Trophoblast cell (in vitro differentiated cells and primary cell): ENCODE results near the gene FERMT2. TPM values are rescaled to one million over a fixed set of nuclear protein-coding genes. Genes with fewer than 3 reads are reported as not detected.

Source experiments
- DNase-seq, 2 donors: peaks; one replicate each; pipeline ENCODE4 v3.0.0-alpha.2; 2016
- H2AFZ ChIP-seq: 2 replicates; pipeline ENCODE4 v1.6.1; 2013; ENCODE audit warnings: low read length, moderate library complexity, mild to moderate bottlenecking; ENCODE audit not compliant: insufficient read depth, poor library complexity
- H2AK5ac ChIP-seq: 2 replicates; pipeline ENCODE4 v1.6.1; 2013; ENCODE audit warnings: mild to moderate bottlenecking, low read length
- H2BK120ac ChIP-seq: 2 replicates; pipeline ENCODE4 v1.6.1; 2013; ENCODE audit warnings: low read length, mild to moderate bottlenecking, moderate library complexity; ENCODE audit not compliant: insufficient read depth, poor library complexity
- H2BK12ac ChIP-seq: 2 replicates; pipeline ENCODE4 v1.6.1; 2013; ENCODE audit warnings: mild to moderate bottlenecking, low read length, moderate library complexity
- H2BK5ac ChIP-seq: 2 replicates; pipeline ENCODE4 v1.6.1; 2013; ENCODE audit warnings: low read length, low read depth, moderate library complexity, mild to moderate bottlenecking; ENCODE audit not compliant: poor library complexity
- H3K14ac ChIP-seq: 2 replicates; pipeline ENCODE4 v1.6.1; 2013; ENCODE audit warnings: mild to moderate bottlenecking, low read length
- H3K18ac ChIP-seq: 2 replicates; pipeline ENCODE4 v1.6.1; 2013; ENCODE audit warnings: mild to moderate bottlenecking, low read length
- H3K23ac ChIP-seq: 2 replicates; pipeline ENCODE4 v1.6.1; 2013; ENCODE audit warnings: low read length
- H3K27ac ChIP-seq: 2 replicates; pipeline ENCODE4 v1.5.1; 2013; ENCODE audit warnings: low read depth, mild to moderate bottlenecking, inconsistent platforms, low read length, moderate library complexity
- H3K27me3 ChIP-seq: 2 replicates; pipeline ENCODE4 v1.6.1; 2013; ENCODE audit warnings: inconsistent platforms, mild to moderate bottlenecking, low read length, moderate library complexity; ENCODE audit not compliant: insufficient read depth
- H3K36me3 ChIP-seq, 2 experiments: 1 replicate in 1 of 2; 2 replicates in 1 of 2; pipeline ENCODE4 v1.6.1; 2013; ENCODE audit warnings: low read length in 2 of 2, mild to moderate bottlenecking in 2 of 2, moderate library complexity in 1 of 2; ENCODE audit not compliant: insufficient read depth in 2 of 2, control insufficient read depth in 1 of 2
- H3K4ac ChIP-seq: 2 replicates; pipeline ENCODE4 v1.6.1; 2013; ENCODE audit warnings: low read depth, mild to moderate bottlenecking, low read length, moderate library complexity
- H3K4me1 ChIP-seq, 2 experiments: 1 replicate in 1 of 2; 2 replicates in 1 of 2; pipeline ENCODE4 v1.6.1; 2013; ENCODE audit warnings: low read length in 2 of 2, mild to moderate bottlenecking in 2 of 2, moderate library complexity in 1 of 2; ENCODE audit not compliant: insufficient read depth in 2 of 2, control insufficient read depth in 1 of 2
- H3K4me2 ChIP-seq: 2 replicates; pipeline ENCODE4 v1.6.1; 2013; ENCODE audit warnings: inconsistent platforms, mild to moderate bottlenecking, low read length, moderate library complexity
- H3K4me3 ChIP-seq: 2 replicates; pipeline ENCODE4 v1.5.1; 2013; ENCODE audit warnings: mild to moderate bottlenecking, low read depth, low read length, inconsistent platforms
- H3K79me1 ChIP-seq: one replicate; pipeline ENCODE4 v1.6.1; 2013; ENCODE audit warnings: low read length
- H3K79me2 ChIP-seq: 2 replicates; pipeline ENCODE4 v1.6.1; 2013; ENCODE audit warnings: low read length, mild to moderate bottlenecking; ENCODE audit not compliant: control insufficient read depth, insufficient read depth, poor library complexity
- H3K9ac ChIP-seq: 2 replicates; pipeline ENCODE4 v1.6.1; 2013; ENCODE audit warnings: mild to moderate bottlenecking, low read length
- H3K9me3 ChIP-seq: 2 replicates; pipeline ENCODE4 v1.6.1; 2013; ENCODE audit warnings: low read depth, mild to moderate bottlenecking, control low read depth, inconsistent platforms, low read length; ENCODE audit not compliant: insufficient read depth
- H4K12ac ChIP-seq: 2 replicates; pipeline ENCODE4 v1.6.1; 2013; ENCODE audit warnings: low read depth, mild to moderate bottlenecking, low read length, moderate library complexity
- H4K8ac ChIP-seq: 2 replicates; pipeline ENCODE4 v1.6.1; 2013; ENCODE audit warnings: low read depth, mild to moderate bottlenecking, low read length, moderate library complexity
- H4K91ac ChIP-seq: one replicate; pipeline ENCODE4 v1.6.1; 2013; ENCODE audit warnings: low read depth, mild to moderate bottlenecking, low read length, moderate library complexity
- WGBS: extraction: QIAGEN DNeasy Blood & Tissue Kit; methylation state at CpG from one replicate; pipeline ENCODE4 v1.1.7; 2013; ENCODE audit warnings: missing lambda C conversion rate; ENCODE audit not compliant: insufficient read length, insufficient coverage; ENCODE audit errors: extremely low coverage; 5-methylcytosine and 5-hydroxymethylcytosine counted together
- polyA plus RNA-seq: library from polyadenylated mRNA; stranded (reverse); fragments of 200-250 nt; gene quantifications from 2 replicates; pipeline ENCODE4 v1.2.3, GENCODE V29; 2013

Gene FERMT2, protein sequence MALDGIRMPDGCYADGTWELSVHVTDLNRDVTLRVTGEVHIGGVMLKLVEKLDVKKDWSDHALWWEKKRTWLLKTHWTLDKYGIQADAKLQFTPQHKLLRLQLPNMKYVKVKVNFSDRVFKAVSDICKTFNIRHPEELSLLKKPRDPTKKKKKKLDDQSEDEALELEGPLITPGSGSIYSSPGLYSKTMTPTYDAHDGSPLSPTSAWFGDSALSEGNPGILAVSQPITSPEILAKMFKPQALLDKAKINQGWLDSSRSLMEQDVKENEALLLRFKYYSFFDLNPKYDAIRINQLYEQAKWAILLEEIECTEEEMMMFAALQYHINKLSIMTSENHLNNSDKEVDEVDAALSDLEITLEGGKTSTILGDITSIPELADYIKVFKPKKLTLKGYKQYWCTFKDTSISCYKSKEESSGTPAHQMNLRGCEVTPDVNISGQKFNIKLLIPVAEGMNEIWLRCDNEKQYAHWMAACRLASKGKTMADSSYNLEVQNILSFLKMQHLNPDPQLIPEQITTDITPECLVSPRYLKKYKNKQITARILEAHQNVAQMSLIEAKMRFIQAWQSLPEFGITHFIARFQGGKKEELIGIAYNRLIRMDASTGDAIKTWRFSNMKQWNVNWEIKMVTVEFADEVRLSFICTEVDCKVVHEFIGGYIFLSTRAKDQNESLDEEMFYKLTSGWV
- polyA plus RNA-seq = 83.9 and 88.7 TPM in 2 replicates

DNA sequence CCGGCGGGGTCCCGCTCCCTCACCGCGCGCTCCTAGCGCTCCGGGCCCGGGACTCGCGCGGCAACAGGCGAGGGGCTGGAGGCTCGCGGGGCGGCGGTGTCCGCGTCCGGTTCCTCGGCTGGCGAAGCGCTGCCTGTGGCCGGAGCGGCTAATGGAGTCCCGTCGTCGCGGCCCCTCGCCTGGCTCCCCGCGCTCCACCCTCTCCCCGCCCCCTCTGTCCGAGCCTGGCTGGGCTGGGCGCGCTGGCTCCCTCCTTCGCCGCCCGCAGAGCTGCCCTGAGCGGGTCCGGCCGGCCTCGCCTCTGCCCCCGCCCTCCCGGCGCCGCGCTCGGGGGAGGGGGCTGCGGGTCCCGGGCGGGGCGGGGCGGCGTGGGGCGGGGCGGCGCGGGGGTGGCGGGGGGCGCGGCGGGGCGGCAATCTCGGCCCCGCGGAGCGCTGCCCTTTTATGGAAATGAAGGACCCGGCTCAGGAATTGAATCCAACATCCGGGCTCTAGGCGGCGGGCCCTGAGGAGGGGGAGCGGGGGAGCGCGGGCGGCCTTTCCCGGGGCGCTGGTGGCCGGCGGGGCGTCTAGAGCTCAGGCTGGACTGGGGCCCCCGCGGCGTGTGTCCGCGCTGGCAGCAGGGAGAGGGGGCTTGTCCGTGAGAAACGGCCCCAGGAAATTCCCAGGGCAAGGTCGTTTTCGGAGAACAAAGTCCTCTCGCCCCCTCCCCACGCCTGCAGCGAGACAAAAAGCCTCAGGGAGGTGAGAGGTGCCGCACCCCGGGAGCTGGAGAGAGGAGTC, at the start of gene FERMT2:
FERMT2 (minus strand) TSS at position 153 of the 783 bp plus-strand sequence. CDS start 482 bp downstream, outside the sequence.
- Histone ChIP-seq H3K9me3 (no peaks in the 10 kb centered on the region), H3K9ac (peak within 1 kb of the TSS; percentile 94), H2AK5ac (peak within 1 kb of the TSS; percentile 85), H3K18ac (peak within 1 kb of the TSS; percentile 100), H4K91ac (peak within 1 kb of the TSS; percentile 100), H3K79me2 (peaks cover 16% of the 10 kb centered on the region), H3K4me2 (peak within 1 kb of the TSS; percentile 65), H4K12ac (peak within 1 kb of the TSS; percentile 99), H3K27me3 (no peaks in the 10 kb centered on the region), H3K27ac (peak within 1 kb of the TSS; percentile 99), H4K8ac (peak within 1 kb of the TSS; percentile 100), H2BK120ac (peak within 1 kb of the TSS; percentile 100), H3K4me1 (peaks cover 4 to 5% of the 10 kb centered on the region in 2 experiments), H3K4ac (peak within 1 kb of the TSS; percentile 99), H3K23ac (no peak within 1 kb of the TSS), H3K36me3 (peaks cover 6 to 7% of the 10 kb centered on the region in 2 experiments), H3K14ac (peak within 1 kb of the TSS; percentile 100), H2BK5ac (peak within 1 kb of the TSS; percentile 100), H3K79me1 (peaks cover 12% of the 10 kb centered on the region), H3K4me3 (peak within 1 kb of the TSS; percentile 98), H2BK12ac (peak within 1 kb of the TSS; percentile 75), H2AFZ (peak within 1 kb of the TSS; percentile 98)
- no CpG with 5 or more reads among the region's 95 CpGs for WGBS
- peak; percentile 87 to 91 for DNase-seq

DNA sequence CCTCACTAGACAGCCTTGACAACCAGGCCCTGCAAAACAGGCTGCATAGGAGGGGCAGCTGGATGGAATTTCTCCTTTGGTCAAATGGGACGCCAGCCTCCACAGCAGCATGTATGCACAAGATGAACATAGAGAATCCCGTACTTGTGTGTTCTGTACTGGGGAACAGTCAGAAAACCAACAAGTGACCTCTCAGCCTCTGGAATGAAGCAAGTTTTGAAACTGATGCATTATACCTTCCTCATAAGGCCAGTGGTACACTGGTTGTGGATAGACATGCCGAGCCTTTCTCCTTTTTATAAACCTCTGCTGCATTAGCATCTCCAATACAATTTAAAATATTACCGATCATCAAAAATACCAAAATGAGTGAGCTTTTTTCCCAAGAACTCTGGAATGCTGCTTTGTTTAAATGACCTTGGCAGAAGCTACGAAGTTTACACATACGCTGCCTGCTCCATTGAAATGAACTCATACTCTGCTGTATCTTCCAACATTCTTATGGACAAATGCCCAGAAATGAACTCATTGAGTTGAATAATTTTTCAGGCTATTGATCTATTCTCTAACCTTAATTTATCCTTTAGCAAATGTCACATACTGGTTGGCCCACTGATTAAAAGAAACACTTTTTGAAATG, 47.6 kb upstream of the FERMT2 start:
- H3K27me3 ChIP-seq = no peaks in the 10 kb centered on the region
- H3K9me3 ChIP-seq = no peaks in the 10 kb centered on the region
- H4K12ac ChIP-seq = no peak overlapping the region
- H3K18ac ChIP-seq = no peak overlapping the region
- H2AK5ac ChIP-seq = no peak overlapping the region
- H3K23ac ChIP-seq = no peak overlapping the region
- no peak overlapping the region for H2BK120ac ChIP-seq
- no peak overlapping the region for H3K4me2 ChIP-seq
- H3K79me2 ChIP-seq = no peaks in the 10 kb centered on the region
- H3K14ac ChIP-seq = no peak overlapping the region
- H3K36me3 ChIP-seq = no peaks in the 10 kb centered on the region
- H3K9ac ChIP-seq = no peak overlapping the region
- H3K4me1 ChIP-seq = peaks cover 2 to 3% of the 10 kb centered on the region in 2 experiments
- no CpG with 5 or more reads among the region's 6 CpGs for WGBS
- no peak overlapping the region for H3K4ac ChIP-seq
- H2BK5ac ChIP-seq = no peak overlapping the region
- DNase-seq = no peak
- no peak overlapping the region for H2BK12ac ChIP-seq
- H3K27ac ChIP-seq = no peak overlapping the region
- H3K4me3 ChIP-seq = no peak overlapping the region
- no peak overlapping the region for H4K91ac ChIP-seq
- H3K79me1 ChIP-seq = no peaks in the 10 kb centered on the region
- no peak overlapping the region for H4K8ac ChIP-seq
- H2AFZ ChIP-seq = no peak overlapping the region

DNA sequence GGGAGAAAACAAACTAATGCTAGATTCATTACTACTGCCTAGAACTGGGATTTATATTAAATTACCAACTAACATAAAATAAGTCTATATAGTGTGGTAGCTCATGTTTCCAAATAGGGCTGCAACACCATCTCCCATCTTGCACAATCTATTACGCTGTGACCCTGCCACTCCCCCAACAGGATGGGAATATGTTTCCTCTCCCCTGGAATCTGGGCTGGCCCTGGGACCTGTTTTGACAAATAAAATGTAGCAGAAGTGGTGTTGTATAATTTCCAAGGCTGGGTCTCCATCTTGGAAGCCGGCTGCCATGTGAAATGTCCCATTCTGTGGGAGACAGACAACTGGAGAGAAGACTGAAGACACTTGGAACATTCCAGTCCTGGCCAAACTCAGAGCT, 45.6 kb upstream of the FERMT2 start:
- no peak overlapping the region for H4K91ac ChIP-seq
- no peak overlapping the region for H3K14ac ChIP-seq
- DNase-seq = no peak
- no peaks in the 10 kb centered on the region for H3K27me3 ChIP-seq
- no peak overlapping the region for H3K18ac ChIP-seq
- H3K4me3 ChIP-seq = no peak overlapping the region
- no peaks in the 10 kb centered on the region for H3K79me2 ChIP-seq
- H3K27ac ChIP-seq = no peak overlapping the region
- H4K8ac ChIP-seq = no peak overlapping the region
- no peaks in the 10 kb centered on the region for H3K4me1 ChIP-seq
- no peak overlapping the region for H2BK5ac ChIP-seq
- no peak overlapping the region for H3K9ac ChIP-seq
- H4K12ac ChIP-seq = no peak overlapping the region
- WGBS = no CpG with 5 or more reads among the region's 2 CpGs
- H2AFZ ChIP-seq = no peak overlapping the region
- no peak overlapping the region for H2BK120ac ChIP-seq
- H2BK12ac ChIP-seq = no peak overlapping the region
- no peak overlapping the region for H3K23ac ChIP-seq
- no peaks in the 10 kb centered on the region for H3K36me3 ChIP-seq
- H3K79me1 ChIP-seq = no peaks in the 10 kb centered on the region
- no peaks in the 10 kb centered on the region for H3K9me3 ChIP-seq
- no peak overlapping the region for H3K4me2 ChIP-seq
- no peak overlapping the region for H2AK5ac ChIP-seq
- H3K4ac ChIP-seq = no peak overlapping the region

DNA sequence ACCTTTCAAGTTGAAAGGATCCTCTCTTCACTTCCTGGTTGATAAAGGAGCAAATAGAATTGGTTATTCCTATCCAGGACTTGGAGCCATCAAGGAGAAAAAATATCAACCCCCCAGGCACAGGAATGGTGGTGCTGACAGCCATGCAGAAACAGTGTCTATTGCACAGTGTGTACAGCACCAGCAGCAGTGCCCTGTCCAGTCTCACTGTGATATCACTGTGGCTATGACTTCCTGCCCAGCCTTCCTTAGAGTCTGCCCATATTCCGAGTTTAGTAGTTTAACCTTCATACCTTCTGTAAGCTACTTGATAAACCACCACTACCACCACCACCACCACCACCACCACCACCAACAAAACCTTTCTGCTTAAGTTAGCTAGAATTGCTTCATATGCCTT, 45.1 kb upstream of the FERMT2 start:
- H3K27ac ChIP-seq = no peak overlapping the region
- H3K18ac ChIP-seq = no peak overlapping the region
- no peak overlapping the region for H4K12ac ChIP-seq
- no peak overlapping the region for H4K8ac ChIP-seq
- H3K23ac ChIP-seq = no peak overlapping the region
- no peaks in the 10 kb centered on the region for H3K27me3 ChIP-seq
- no peak overlapping the region for H2AK5ac ChIP-seq
- H2BK12ac ChIP-seq = no peak overlapping the region
- H3K4me1 ChIP-seq = no peaks in the 10 kb centered on the region
- no peak overlapping the region for H3K4me2 ChIP-seq
- no peak overlapping the region for H3K14ac ChIP-seq
- H2BK5ac ChIP-seq = no peak overlapping the region
- H4K91ac ChIP-seq = no peak overlapping the region
- H3K9me3 ChIP-seq = no peaks in the 10 kb centered on the region
- no peak overlapping the region for H2BK120ac ChIP-seq
- no peaks in the 10 kb centered on the region for H3K79me2 ChIP-seq
- H3K4me3 ChIP-seq = no peak overlapping the region
- no peak overlapping the region for H2AFZ ChIP-seq
- H3K9ac ChIP-seq = no peak overlapping the region
- no CpG with 5 or more reads among the region's 1 CpG for WGBS
- H3K36me3 ChIP-seq = no peaks in the 10 kb centered on the region
- peak in 1 of 2 donors; percentile 14 for DNase-seq
- H3K79me1 ChIP-seq = no peaks in the 10 kb centered on the region
- no peak overlapping the region for H3K4ac ChIP-seq
